Measurements from ENCODE around the gene KCTD19.

GRCh38 chr16:67241008-67241900 is 85.3 kb downstream of the KCTD19 start:
- TF ChIP-seq CTCF (IDR thresholded peaks at IDR 0.05; ENCODE audit: low read depth, low read length, poor library complexity, severe bottlenecking) (no peak), EZH2phosphoT487 (IDR thresholded peaks at IDR 0.05; ENCODE audit: borderline replicate concordance, low read length) (no peak)
